HepG2 (cell line): Measurements from ENCODE around the gene WDR49. TPM values are rescaled to one million over a fixed set of nuclear protein-coding genes. Genes with fewer than 3 reads are reported as not detected.

Source experiments
- ARID5B ChIP-seq: IDR thresholded peaks from 2 replicates; pipeline ENCODE4 v1.4.0; 2020; ENCODE audit warnings: mild to moderate bottlenecking, missing genetic modification reagents
- ATF4 ChIP-seq, 2 experiments: fragments of 450-650 bp in 1 of 2; sonication (generic) in 1 of 2; formaldehyde crosslinking; IDR thresholded peaks; 2 replicates each; pipeline versions ENCODE4 v1.5.0 to v1.8.0; 2020 to 2022; ENCODE audit warnings: mild to moderate bottlenecking in 1 of 2, missing genetic modification reagents in 1 of 2
- CHD4 ChIP-seq: fragments of 200-600 bp; sonication (generic); IDR thresholded peaks from 2 replicates; pipeline ENCODE4 v1.7.0; 2017; ENCODE audit warnings: mild to moderate bottlenecking, low read length, borderline replicate concordance
- CREM ChIP-seq, 2 experiments: sonication (generic) in 1 of 2; formaldehyde crosslinking in 1 of 2; IDR thresholded peaks; 2 replicates each; pipeline versions ENCODE4 v1.4.0 to v1.6.1; 2016 to 2020; ENCODE audit warnings: antibody characterized with exemption in 1 of 2, mild to moderate bottlenecking in 1 of 2, missing genetic modification reagents in 1 of 2
- FOXA1 ChIP-seq, 2 experiments: fragments of 450-650 bp in 1 of 2; sonication (generic) in 1 of 2; formaldehyde crosslinking in 1 of 2; IDR thresholded peaks; 2 replicates each; pipeline versions ENCODE4 v1.4.0 to v1.6.1; 2016 to 2020; ENCODE audit warnings: missing genetic modification reagents in 1 of 2
- FOXA3 ChIP-seq: IDR thresholded peaks from 2 replicates; pipeline ENCODE4 v1.6.1; 2016; ENCODE audit warnings: missing genetic modification reagents, missing compliant biosample characterization
- FOXP1 ChIP-seq, 2 experiments: fragments of 450-650 bp in 1 of 2; IDR thresholded peaks; 2 replicates each; pipeline ENCODE4 v1.6.1; 2017 to 2018; ENCODE audit warnings: antibody characterized with exemption in 1 of 2
- MED8 ChIP-seq: sonication (generic); formaldehyde crosslinking; IDR thresholded peaks from 2 replicates; pipeline ENCODE4 v1.8.1; 2023; ENCODE audit warnings: mild to moderate bottlenecking, missing genetic modification reagents; ENCODE audit not compliant: insufficient replicate concordance
- MXD4 ChIP-seq: IDR thresholded peaks from 2 replicates; pipeline ENCODE4 v1.6.1; 2016; ENCODE audit warnings: mild to moderate bottlenecking, missing biosample characterization, missing genetic modification reagents
- NCOA2 ChIP-seq: sonication (generic); formaldehyde crosslinking; IDR thresholded peaks from 2 replicates; pipeline ENCODE4 v1.8.0; 2022; ENCODE audit warnings: inconsistent platforms
- NR2F6 ChIP-seq, 2 experiments: IDR thresholded peaks; 2 replicates each; pipeline ENCODE4 v1.6.1; 2016; ENCODE audit warnings: antibody characterized with exemption in 1 of 2, mild to moderate bottlenecking in 1 of 2
- PAXIP1 ChIP-seq: sonication (generic); formaldehyde crosslinking; conservative IDR thresholded peaks from 2 replicates; pipeline ENCODE4 v1.4.0; 2020; ENCODE audit warnings: mild to moderate bottlenecking, missing genetic modification reagents, moderate library complexity
- REXO4 ChIP-seq: sonication (generic); formaldehyde crosslinking; IDR thresholded peaks from 2 replicates; pipeline ENCODE4 v1.8.0; 2022; ENCODE audit warnings: missing genetic modification reagents, mild to moderate bottlenecking, borderline replicate concordance
- SALL1 ChIP-seq: sonication (generic); formaldehyde crosslinking; IDR thresholded peaks from 2 replicates; pipeline ENCODE4 v1.8.0; 2022; ENCODE audit warnings: mild to moderate bottlenecking, missing genetic modification reagents
- ZMAT5 ChIP-seq: sonication (generic); formaldehyde crosslinking; IDR thresholded peaks from 2 replicates; pipeline ENCODE4 v1.5.0; 2020; ENCODE audit warnings: mild to moderate bottlenecking, low read depth, missing genetic modification reagents, borderline replicate concordance
- ZNF362 ChIP-seq: sonication (generic); formaldehyde crosslinking; IDR thresholded peaks from 2 replicates; pipeline ENCODE4 v1.4.0; 2020; ENCODE audit warnings: missing genetic modification reagents, mild to moderate bottlenecking, borderline replicate concordance
- ZNF484 ChIP-seq: sonication (generic); formaldehyde crosslinking; IDR thresholded peaks from 2 replicates; pipeline ENCODE4 v1.5.1; 2020; ENCODE audit warnings: mild to moderate bottlenecking, low read depth, missing genetic modification reagents, borderline replicate concordance
- polyA plus RNA-seq, 8 experiments: library from polyadenylated mRNA; depleted of rRNA in 3 of 8; stranded (reverse) in 7 of 8; unstranded in 1 of 8; fragments of >200 nt; fragmentation: Illumina TruSeq in 4 of 8; extraction: Trizol in 4 of 8; gene quantifications; 2 replicates each; pipeline versions ENCODE4 v1.2.1 to v1.2.3, GENCODE V29; 2011 to 2016; ENCODE audit warnings: low read depth in 4 of 8, missing spikeins in 1 of 8, mixed read lengths in 1 of 8; ENCODE audit not compliant: insufficient read depth in 1 of 8
- total RNA-seq, 5 experiments: library from RNA; depleted of rRNA; stranded (reverse); fragments of >200 nt; fragmentation: Illumina TruSeq; extraction: Trizol; gene quantifications; 2 replicates each; pipeline ENCODE4 v1.2.3, GENCODE V29; 2016; ENCODE audit warnings: low read depth in 1 of 5

The WDR49 gene
- total and polyA plus RNA-seq, 2 of the 13 experiments (the other 11 are each of a cell fraction or from before 2014, with no cell fraction given): 0.04 TPM; not detected in 1

- TF ChIP-seq MED8 (CRISPR knock-in tag): no peak
- peak; percentile 84 for TF ChIP-seq FOXA1 (IDR thresholded peaks at IDR 0.05)
- TF ChIP-seq FOXA1 (CRISPR knock-in tag; IDR thresholded peaks at IDR 0.05): peak; percentile 74
- TF ChIP-seq REXO4: no peak
- no peak for TF ChIP-seq ZNF484 (CRISPR knock-in tag)
- TF ChIP-seq FOXP1 (IDR thresholded peaks at IDR 0.05): no peak
- TF ChIP-seq FOXP1 (CRISPR knock-in tag; IDR thresholded peaks at IDR 0.05): peak; percentile 48; the same call in 1 of the 2 replicates
- no peak for TF ChIP-seq MXD4 (CRISPR knock-in tag)
- TF ChIP-seq PAXIP1: peak; percentile 78
- TF ChIP-seq NR2F6 (IDR thresholded peaks at IDR 0.05): peak; percentile 69
- TF ChIP-seq NR2F6 (CRISPR knock-in tag; IDR thresholded peaks at IDR 0.05): peak; percentile 34; the same call in 1 of the 2 replicates
- TF ChIP-seq ATF4 (CRISPR knock-in tag; IDR thresholded peaks at IDR 0.05): no peak
- peak; percentile 75; the same call in 1 of the 2 replicates for TF ChIP-seq ARID5B (CRISPR knock-in tag)
- 0 out of 2 replicates have a peak, but pooled peaks have one; percentile 28 for TF ChIP-seq CREM (IDR thresholded peaks at IDR 0.05)
- no peak for TF ChIP-seq CREM (CRISPR knock-in tag; IDR thresholded peaks at IDR 0.05)
- peak; percentile 34; the same call in 1 of the 2 replicates for TF ChIP-seq NCOA2 (CRISPR knock-in tag)
- peak; percentile 38; the same call in 1 of the 2 replicates for TF ChIP-seq SALL1 (CRISPR knock-in tag)
- peak; percentile 96 for TF ChIP-seq ZNF362 (CRISPR knock-in tag)
- TF ChIP-seq ZMAT5 (CRISPR knock-in tag): no peak
- TF ChIP-seq FOXA3 (CRISPR knock-in tag): peak; percentile 86
- no peak for TF ChIP-seq CHD4
Measured at GRCh38 chr3:167467848-167468611, 185.7 kb downstream of the WDR49 start (continued).
